SIG-M5 treated with dmso at 0.1 percent for 504 hours (cell line): ENCODE measurements around the gene CAMK1D.

Experiments
- DNase-seq: peaks from one replicate; lab custom pipeline; 2025; ENCODE audit not compliant: unreplicated experiment; lab: John Stamatoyannopoulos, UW

Gene CAMK1D

GRCh38 chr10:12397941-12398340 lies 48.6 kb downstream of the CAMK1D start:
- DNase-seq = no peak

DNA sequence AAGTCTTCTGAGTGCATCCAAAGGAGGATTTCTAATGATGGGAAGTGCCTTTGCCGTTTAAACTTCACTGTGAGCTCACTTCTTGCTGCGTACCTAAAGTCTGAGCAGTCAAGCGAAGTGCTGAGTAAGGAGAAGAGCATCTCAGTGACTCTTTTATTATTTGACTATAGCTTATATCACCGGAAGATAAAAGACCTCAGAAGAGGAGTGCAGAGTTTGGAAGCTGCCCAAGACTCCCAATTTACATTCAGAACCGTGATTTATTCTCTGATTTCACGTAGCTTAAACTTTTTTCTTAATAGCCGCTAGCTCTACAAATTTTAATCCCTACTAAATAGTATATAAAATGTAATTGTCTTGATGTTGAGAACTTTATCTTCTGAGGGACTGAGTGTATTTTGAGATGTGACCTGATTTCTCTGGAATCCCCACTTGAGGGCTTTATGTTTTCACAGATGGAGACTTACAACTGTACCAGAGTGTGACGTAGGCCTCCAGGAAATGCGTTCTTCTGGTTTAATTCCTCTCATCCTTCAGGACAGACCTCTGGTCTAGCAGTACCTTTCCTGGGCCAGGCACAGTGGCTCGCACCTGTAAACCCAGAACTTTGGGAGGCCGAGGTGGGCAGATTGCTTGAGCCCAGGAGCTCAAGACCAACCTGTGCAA lies 51.1 kb downstream of the CAMK1D start:
- DNase-seq = no peak

GRCh38 chr10:12401466-12401865 lies 52.1 kb downstream of the CAMK1D start:
- DNase-seq = no peak

DNA sequence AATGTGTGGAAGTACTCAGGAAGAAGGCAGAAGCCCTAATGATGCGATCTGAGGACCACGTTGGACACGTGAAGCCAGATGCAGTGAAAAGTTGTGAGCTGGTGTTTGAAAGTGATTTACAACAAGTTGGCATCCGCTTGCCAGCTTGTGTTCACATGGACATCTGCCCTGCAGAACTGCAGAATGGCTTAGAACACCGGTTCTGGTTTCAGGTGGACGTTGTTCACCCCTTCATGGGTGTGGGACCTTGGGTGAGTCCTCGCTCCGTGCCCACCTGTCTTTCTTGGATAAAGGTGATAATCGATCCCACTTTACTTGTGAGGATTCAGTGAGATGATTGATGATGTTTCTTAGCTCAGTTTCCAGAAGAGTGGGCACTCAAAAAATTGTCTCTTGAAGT lies 53.8 kb downstream of the CAMK1D start:
- no peak for DNase-seq

- no peak for DNase-seq
Measured at GRCh38 chr10:12405342-12406320, 56.3 kb downstream of the CAMK1D start.

DNA sequence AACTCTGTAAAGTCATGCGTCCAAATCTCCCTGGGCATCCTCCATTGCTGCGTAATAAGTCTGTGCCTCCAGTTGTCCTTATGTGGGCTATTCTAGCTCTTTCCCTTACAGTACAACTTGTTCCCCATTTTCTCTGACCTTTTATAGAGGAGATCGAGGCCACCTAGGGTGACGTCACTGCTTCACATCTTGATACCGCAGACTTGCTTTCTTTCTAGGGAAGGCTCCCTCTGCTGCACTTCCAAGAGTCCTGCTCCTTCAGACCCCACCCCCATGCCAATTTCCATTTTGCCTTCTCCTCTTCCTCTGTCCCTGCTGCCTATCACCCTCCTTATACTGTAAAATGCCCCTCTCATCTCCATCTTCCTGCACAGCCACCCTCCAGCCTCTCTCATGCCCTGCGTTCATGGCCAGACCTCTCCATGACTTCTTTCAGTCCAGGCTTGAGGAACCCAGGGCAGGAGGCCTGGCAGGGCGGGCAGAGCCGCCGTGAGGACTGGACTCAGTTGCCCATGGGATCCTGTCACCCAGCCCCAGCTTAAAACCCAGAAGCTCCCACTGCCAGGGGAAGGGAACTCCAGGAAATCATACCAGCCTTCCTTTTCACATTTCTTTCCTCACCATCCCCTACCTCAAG lies 57.5 kb downstream of the CAMK1D start:
- DNase-seq = no peak

DNA sequence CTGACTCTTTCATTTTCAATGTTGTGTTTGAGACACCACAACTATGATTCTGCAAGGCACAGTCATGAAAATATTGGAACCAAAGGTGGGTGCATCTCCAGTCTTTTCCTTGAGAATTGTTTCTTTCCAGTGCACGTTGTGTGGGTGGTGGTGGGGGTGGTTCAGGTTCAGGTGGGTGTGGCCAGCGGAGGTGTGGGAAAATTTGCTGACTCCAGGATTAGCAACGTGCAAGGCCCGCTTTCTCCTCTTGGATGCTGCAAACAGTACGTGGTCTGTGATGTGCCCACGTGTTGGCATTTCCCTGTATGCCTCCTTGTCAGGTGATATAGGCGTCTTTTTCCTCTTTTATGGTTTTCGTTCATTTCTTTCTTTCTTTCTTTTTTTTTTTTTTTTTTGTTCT lies 59.1 kb downstream of the CAMK1D start:
- DNase-seq = no peak

DNA sequence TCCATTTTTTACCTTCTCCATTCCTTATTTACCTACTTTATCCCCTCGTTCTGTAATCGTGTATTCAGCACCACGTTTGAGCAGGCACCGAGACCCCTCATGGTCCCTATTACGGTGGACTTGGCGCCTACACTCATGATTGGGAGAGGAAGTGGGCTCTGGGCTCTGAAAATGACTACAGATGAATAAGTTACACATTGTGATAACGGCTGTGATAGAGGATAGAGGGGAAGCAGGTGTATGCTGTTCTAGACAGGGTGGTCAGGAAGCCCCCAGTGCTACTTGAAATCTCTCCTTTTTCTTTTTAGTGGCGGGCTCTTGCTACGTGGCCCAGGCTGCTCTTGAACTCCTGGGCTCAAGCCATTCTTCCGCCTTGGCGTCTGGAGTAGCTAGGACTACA lies 59.8 kb downstream of the CAMK1D start:
- no peak for DNase-seq

- no peak for DNase-seq
Measured at GRCh38 chr10:12409613-12410012, 60.3 kb downstream of the CAMK1D start.

- no peak for DNase-seq
Measured at GRCh38 chr10:12412666-12413368, 63.5 kb downstream of the CAMK1D start.

GRCh38 chr10:12413369-12413711 lies 64.0 kb downstream of the CAMK1D start:
- DNase-seq = no peak

DNA sequence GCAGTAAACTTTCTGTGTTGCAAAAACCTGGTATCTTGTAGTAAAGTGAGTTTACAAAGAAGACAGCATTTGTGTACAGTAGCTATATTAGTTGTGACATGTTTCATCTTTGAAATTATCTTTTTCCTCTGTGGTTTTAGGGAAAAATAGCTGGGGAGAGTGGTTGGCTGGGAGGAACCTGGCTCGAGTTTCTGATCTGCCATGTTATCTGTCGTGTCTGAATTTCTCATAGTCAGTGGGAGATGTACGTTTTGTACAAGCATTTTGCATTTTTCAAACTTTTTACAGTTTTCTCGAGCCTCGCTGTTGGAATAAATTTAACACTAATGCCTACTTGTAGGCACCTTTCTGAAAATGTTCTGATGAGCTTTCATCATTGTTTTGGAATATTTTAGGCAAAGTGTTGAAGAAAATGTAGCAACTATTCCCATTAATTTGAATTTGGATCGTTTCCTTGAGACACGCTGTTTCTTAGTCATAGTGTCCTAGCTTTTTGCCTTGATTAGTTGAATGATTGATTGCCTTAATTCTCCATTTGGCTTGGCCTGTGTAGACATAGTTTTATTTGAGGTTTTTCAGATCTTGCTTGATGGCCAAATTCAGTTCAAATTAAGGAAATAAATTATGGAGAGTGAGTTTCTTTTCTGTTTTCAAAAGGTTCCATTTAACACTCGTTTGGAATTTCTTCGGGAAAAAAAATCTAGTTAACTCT lies 65.1 kb downstream of the CAMK1D start:
- no peak for DNase-seq

GRCh38 chr10:12416344-12417050 lies 67.2 kb downstream of the CAMK1D start:
- DNase-seq = no peak

DNA sequence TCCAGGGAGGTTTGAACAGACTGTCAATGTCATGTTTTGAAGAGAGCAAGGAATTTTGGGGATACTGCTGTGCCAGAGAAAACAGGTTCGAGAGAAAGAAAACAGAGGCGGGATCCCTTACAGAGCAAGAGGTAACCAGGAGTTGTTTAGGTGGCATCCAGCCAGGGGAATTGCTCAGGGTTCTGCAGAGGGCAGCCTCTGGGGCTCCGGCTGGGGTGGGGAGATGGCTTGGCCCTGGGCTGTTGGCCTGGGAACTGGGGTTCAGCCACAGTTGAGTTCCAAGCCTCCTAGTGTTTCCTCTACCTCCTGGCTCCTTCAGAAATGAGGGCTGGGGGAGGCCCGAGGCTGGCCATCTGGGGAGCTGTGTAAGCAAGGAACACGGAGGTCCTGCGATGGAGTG lies 68.0 kb downstream of the CAMK1D start:
- no peak for DNase-seq

- DNase-seq = no peak
Measured at GRCh38 chr10:12418000-12418399, 68.7 kb downstream of the CAMK1D start.

DNA sequence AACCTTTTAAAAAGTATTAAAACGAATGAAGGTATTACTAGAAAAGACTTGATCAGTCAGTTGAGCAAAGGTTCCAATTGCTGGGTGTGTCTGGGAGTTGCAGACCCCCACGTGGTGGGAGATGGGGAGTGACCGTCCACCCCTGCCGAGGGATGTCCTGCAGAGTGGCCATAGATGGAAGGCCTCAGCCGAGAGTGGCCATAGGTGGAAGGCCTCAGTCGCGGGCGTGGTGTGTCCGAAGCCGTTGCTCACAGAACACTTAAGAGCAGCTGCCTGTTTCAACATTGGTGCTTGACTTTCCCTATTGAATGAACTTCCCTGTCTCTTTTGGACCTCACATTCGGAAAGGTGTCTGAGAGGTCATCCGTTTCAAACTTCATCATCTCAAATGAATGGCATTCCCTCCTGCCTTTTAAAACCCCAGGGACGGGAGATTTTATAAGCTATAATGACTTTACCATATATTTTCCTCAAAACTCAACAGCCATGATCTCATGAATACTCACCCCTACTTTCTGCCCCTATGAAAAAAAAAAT lies 69.4 kb downstream of the CAMK1D start:
- DNase-seq = no peak

GRCh38 chr10:12419262-12419847 lies 70.0 kb downstream of the CAMK1D start:
- DNase-seq = no peak

GRCh38 chr10:12420530-12421120 lies 71.3 kb downstream of the CAMK1D start:
- no peak for DNase-seq

GRCh38 chr10:12422189-12422588 lies 72.8 kb downstream of the CAMK1D start:
- DNase-seq = no peak
